Neural progenitor cell (in vitro differentiated cells): ENCODE data around the gene WWC1. TPM values are rescaled to one million over a fixed set of nuclear protein-coding genes. Genes with fewer than 3 reads are reported as not detected.

Experiments used
- DNase-seq: peaks from one replicate; pipeline ENCODE4 v3.0.0-alpha.2; 2016; ENCODE audit warnings: low spot score
- H2AFZ ChIP-seq: fragments of 200-600 bp; sonication (generic); replicated peaks from 2 replicates; pipeline ENCODE4 v1.6.1; 2016; ENCODE audit warnings: antibody characterized with exemption
- H3F3A ChIP-seq: fragments of 200-600 bp; sonication (generic); 2 replicates; pipeline ENCODE4 v1.6.1; 2016; ENCODE audit warnings: antibody characterized with exemption, low read depth
- H3K27ac ChIP-seq: fragments of 200-600 bp; sonication (generic); 2 replicates; pipeline ENCODE4 v1.5.1; 2016; ENCODE audit warnings: mild to moderate bottlenecking
- H3K27me3 ChIP-seq: fragments of 200-600 bp; sonication (generic); 2 replicates; pipeline ENCODE4 v1.6.1; 2016; ENCODE audit warnings: mild to moderate bottlenecking, moderate library complexity
- H3K36me3 ChIP-seq: fragments of 200-600 bp; sonication (generic); 2 replicates; pipeline ENCODE4 v1.5.1; 2016
- H3K4me1 ChIP-seq: fragments of 200-600 bp; sonication (generic); 2 replicates; pipeline ENCODE4 v1.6.1; 2016; ENCODE audit warnings: mixed run types
- H3K4me2 ChIP-seq: fragments of 200-600 bp; sonication (generic); 2 replicates; pipeline ENCODE4 v1.6.1; 2016
- H3K4me3 ChIP-seq: fragments of 200-600 bp; sonication (generic); 2 replicates; pipeline ENCODE4 v1.5.1; 2016
- H3K79me2 ChIP-seq: fragments of 200-600 bp; sonication (generic); 2 replicates; pipeline ENCODE4 v1.6.1; 2016; ENCODE audit warnings: low read depth
- H3K9ac ChIP-seq: fragments of 200-600 bp; sonication (generic); 2 replicates; pipeline ENCODE4 v1.6.1; 2016
- H3K9me3 ChIP-seq: fragments of 200-600 bp; sonication (generic); 2 replicates; pipeline ENCODE4 v1.5.1; 2016; ENCODE audit warnings: low read depth
- H4K20me1 ChIP-seq: fragments of 200-600 bp; sonication (generic); 2 replicates; pipeline ENCODE4 v1.6.1; 2016; ENCODE audit warnings: low read depth
- H3K27ac Mint-ChIP-seq: 3 replicates; pipeline ENCODE4 v1.8.0; 2021; ENCODE audit warnings: mixed read lengths
- H3K27me3 Mint-ChIP-seq: 2 replicates; pipeline ENCODE4 v1.8.0; 2022; ENCODE audit warnings: low read depth, mild to moderate bottlenecking, inconsistent platforms, moderate library complexity, mixed read lengths; ENCODE audit not compliant: insufficient read depth
- H3K36me3 Mint-ChIP-seq: 3 replicates; pipeline ENCODE4 v1.8.0; 2021; ENCODE audit warnings: mixed read lengths
- H3K4me1 Mint-ChIP-seq: 3 replicates; pipeline ENCODE4 v1.8.0; 2021; ENCODE audit warnings: mixed read lengths
- H3K4me3 Mint-ChIP-seq: 3 replicates; pipeline ENCODE4 v1.8.0; 2021; ENCODE audit warnings: mild to moderate bottlenecking, moderate library complexity, mixed read lengths
- H3K9me3 Mint-ChIP-seq: 3 replicates; pipeline ENCODE4 v1.8.0; 2020; ENCODE audit warnings: mixed read lengths
- CTCF ChIP-seq: fragments of 200-600 bp; sonication (generic); IDR thresholded peaks from 2 replicates; pipeline ENCODE4 v1.5.1; 2017; ENCODE audit warnings: antibody characterized with exemption, mild to moderate bottlenecking
- EZH2 ChIP-seq: fragments of 200-600 bp; sonication (generic); IDR thresholded peaks from 2 replicates; pipeline ENCODE4 v1.6.1; 2017; ENCODE audit warnings: antibody characterized with exemption, mild to moderate bottlenecking, moderate library complexity
- EZH2phosphoT487 ChIP-seq: fragments of 200-600 bp; sonication (generic); IDR thresholded peaks from 2 replicates; pipeline ENCODE4 v1.6.1; 2017; ENCODE audit warnings: antibody characterized with exemption
- total RNA-seq: library from RNA; depleted of rRNA; stranded (reverse); fragments of >200 nt; gene quantifications from 2 replicates; pipeline ENCODE4 v1.2.3, GENCODE V29; 2015; ENCODE audit warnings: low replicate concordance

Gene WWC1
- total RNA-seq, 1 donor from 2014 or later: 6.7 TPM

GRCh38 chr5:168273056-168273980 lies 18.1 kb upstream of the WWC1 start:
- DNase-seq: no peak
- no peak overlapping the region for H3K4me3 ChIP-seq
- Mint-ChIP-seq H3K4me1 (peaks cover 47% of the 10 kb centered on the region), H3K36me3 (peaks cover 1% of the 10 kb centered on the region), H3K27ac (no peak overlapping the region), H3K9me3 (peaks cover 3% of the 10 kb centered on the region), H3K4me3 (no peak overlapping the region), H3K27me3 (peaks cover 14% of the 10 kb centered on the region)
- H3F3A ChIP-seq: no peaks in the 10 kb centered on the region
- no peaks in the 10 kb centered on the region for H3K9me3 ChIP-seq
- no peaks in the 10 kb centered on the region for H3K36me3 ChIP-seq
- peaks cover 4% of the 10 kb centered on the region for H3K27me3 ChIP-seq
- no peak overlapping the region for H3K9ac ChIP-seq
- H3K4me2 ChIP-seq: no peak overlapping the region
- H3K79me2 ChIP-seq: no peaks in the 10 kb centered on the region
- H4K20me1 ChIP-seq: no peaks in the 10 kb centered on the region
- peaks cover 8% of the 10 kb centered on the region for H3K4me1 ChIP-seq
- TF ChIP-seq CTCF: no peak
- TF ChIP-seq EZH2: no peak
- TF ChIP-seq EZH2phosphoT487: no peak
- no peak overlapping the region for H3K27ac ChIP-seq
- H2AFZ ChIP-seq: no peak overlapping the region

- Histone ChIP-seq H3K36me3 (no peaks in the 10 kb centered on the region), H3K4me2 (no peak overlapping the region), H3K27ac (no peak overlapping the region), H3K27me3 (no peaks in the 10 kb centered on the region), H3K9me3 (no peaks in the 10 kb centered on the region), H4K20me1 (no peaks in the 10 kb centered on the region), H3K4me3 (no peak overlapping the region), H3K79me2 (no peaks in the 10 kb centered on the region), H3F3A (no peaks in the 10 kb centered on the region), H3K9ac (no peak overlapping the region), H3K4me1 (peaks cover 8% of the 10 kb centered on the region), H2AFZ (no peak overlapping the region)
- H3K4me1 Mint-ChIP-seq: peaks cover 37% of the 10 kb centered on the region
- no peak for DNase-seq
- H3K9me3 Mint-ChIP-seq: peaks cover 3% of the 10 kb centered on the region
- H3K27ac Mint-ChIP-seq: peak overlapping the region; percentile 46
- TF ChIP-seq EZH2phosphoT487 (no peak), EZH2 (no peak), CTCF (no peak)
- H3K4me3 Mint-ChIP-seq: no peak overlapping the region
- peaks cover 14% of the 10 kb centered on the region for H3K27me3 Mint-ChIP-seq
- peaks cover 1% of the 10 kb centered on the region for H3K36me3 Mint-ChIP-seq
Observed at GRCh38 chr5:168274406-168274805, 17.0 kb upstream of the WWC1 start.

- peaks cover 1% of the 10 kb centered on the region for H3K36me3 Mint-ChIP-seq
- TF ChIP-seq CTCF (no peak), EZH2 (no peak), EZH2phosphoT487 (no peak)
Observed at GRCh38 chr5:168275940-168276339, 15.5 kb upstream of the WWC1 start.

More at GRCh38 chr5:168275940-168276339, 15.5 kb upstream of the WWC1 start:
- H3K79me2 ChIP-seq: no peaks in the 10 kb centered on the region
- DNase-seq: no peak
- H3K27ac ChIP-seq: no peak overlapping the region
- H3K27ac Mint-ChIP-seq: peak overlapping the region; percentile 92
- H3K9ac ChIP-seq: no peak overlapping the region
- peaks cover 3% of the 10 kb centered on the region for H3K9me3 Mint-ChIP-seq
- no peak overlapping the region for H2AFZ ChIP-seq
- H3K36me3 ChIP-seq: no peaks in the 10 kb centered on the region
- H3K27me3 Mint-ChIP-seq: peaks cover 11% of the 10 kb centered on the region
- H3K9me3 ChIP-seq: no peaks in the 10 kb centered on the region
- no peak overlapping the region for H3K4me2 ChIP-seq
- no peak overlapping the region for H3K4me3 Mint-ChIP-seq
- H3K27me3 ChIP-seq: no peaks in the 10 kb centered on the region
- peaks cover 26% of the 10 kb centered on the region for H3K4me1 Mint-ChIP-seq
- no peaks in the 10 kb centered on the region for H3F3A ChIP-seq
- no peak overlapping the region for H3K4me3 ChIP-seq
- no peaks in the 10 kb centered on the region for H4K20me1 ChIP-seq
- H3K4me1 ChIP-seq: no peaks in the 10 kb centered on the region
